Neutrophil (primary cell): Measurements from ENCODE around the gene MMP17.

Experiments
- H3K27ac ChIP-seq: fragments of 200-600 bp; sonication (generic); 2 replicates; pipeline ENCODE4 v1.5.1; 2016; ENCODE audit warnings: mild to moderate bottlenecking, moderate library complexity
- H3K27me3 ChIP-seq: fragments of 200-600 bp; sonication (generic); 2 replicates; pipeline ENCODE4 v1.6.0; 2016; ENCODE audit warnings: mild to moderate bottlenecking
- H3K36me3 ChIP-seq: fragments of 200-600 bp; sonication (generic); 2 replicates; pipeline ENCODE4 v1.5.1; 2017
- H3K4me1 ChIP-seq, 2 experiments: fragments of 200-600 bp in 1 of 2; sonication (generic) in 1 of 2; 1 replicate in 1 of 2; 2 replicates in 1 of 2; pipeline versions ENCODE4 v1.5.1 to v1.6.1; 2013 to 2016; ENCODE audit warnings: low read depth in 1 of 2, low read length in 1 of 2, mild to moderate bottlenecking in 1 of 2, moderate library complexity in 1 of 2; ENCODE audit not compliant: control insufficient read depth in 1 of 2, insufficient read depth in 1 of 2
- H3K4me3 ChIP-seq, 2 experiments: fragments of 200-600 bp in 1 of 2; sonication (generic) in 1 of 2; 1 replicate in 1 of 2; 2 replicates in 1 of 2; pipeline ENCODE4 v1.5.1; 2013 to 2016; ENCODE audit warnings: low read depth in 1 of 2, low read length in 1 of 2, mild to moderate bottlenecking in 1 of 2, moderate library complexity in 1 of 2
- H3K9me3 ChIP-seq: fragments of 200-600 bp; sonication (generic); 2 replicates; pipeline ENCODE4 v1.5.1; 2016
- TF ChIP-seq, protein P1 (sequence below): fragments of 200-600 bp; sonication (generic); IDR thresholded peaks from 2 replicates; pipeline ENCODE4 v1.5.1; 2016; ENCODE audit warnings: antibody characterized with exemption

MMP17 gene

GRCh38 chr12:131800594-131801135 is 27.5 kb upstream of the MMP17 start:
- TF ChIP-seq, protein P1, sequence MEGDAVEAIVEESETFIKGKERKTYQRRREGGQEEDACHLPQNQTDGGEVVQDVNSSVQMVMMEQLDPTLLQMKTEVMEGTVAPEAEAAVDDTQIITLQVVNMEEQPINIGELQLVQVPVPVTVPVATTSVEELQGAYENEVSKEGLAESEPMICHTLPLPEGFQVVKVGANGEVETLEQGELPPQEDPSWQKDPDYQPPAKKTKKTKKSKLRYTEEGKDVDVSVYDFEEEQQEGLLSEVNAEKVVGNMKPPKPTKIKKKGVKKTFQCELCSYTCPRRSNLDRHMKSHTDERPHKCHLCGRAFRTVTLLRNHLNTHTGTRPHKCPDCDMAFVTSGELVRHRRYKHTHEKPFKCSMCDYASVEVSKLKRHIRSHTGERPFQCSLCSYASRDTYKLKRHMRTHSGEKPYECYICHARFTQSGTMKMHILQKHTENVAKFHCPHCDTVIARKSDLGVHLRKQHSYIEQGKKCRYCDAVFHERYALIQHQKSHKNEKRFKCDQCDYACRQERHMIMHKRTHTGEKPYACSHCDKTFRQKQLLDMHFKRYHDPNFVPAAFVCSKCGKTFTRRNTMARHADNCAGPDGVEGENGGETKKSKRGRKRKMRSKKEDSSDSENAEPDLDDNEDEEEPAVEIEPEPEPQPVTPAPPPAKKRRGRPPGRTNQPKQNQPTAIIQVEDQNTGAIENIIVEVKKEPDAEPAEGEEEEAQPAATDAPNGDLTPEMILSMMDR = no peak

DNA sequence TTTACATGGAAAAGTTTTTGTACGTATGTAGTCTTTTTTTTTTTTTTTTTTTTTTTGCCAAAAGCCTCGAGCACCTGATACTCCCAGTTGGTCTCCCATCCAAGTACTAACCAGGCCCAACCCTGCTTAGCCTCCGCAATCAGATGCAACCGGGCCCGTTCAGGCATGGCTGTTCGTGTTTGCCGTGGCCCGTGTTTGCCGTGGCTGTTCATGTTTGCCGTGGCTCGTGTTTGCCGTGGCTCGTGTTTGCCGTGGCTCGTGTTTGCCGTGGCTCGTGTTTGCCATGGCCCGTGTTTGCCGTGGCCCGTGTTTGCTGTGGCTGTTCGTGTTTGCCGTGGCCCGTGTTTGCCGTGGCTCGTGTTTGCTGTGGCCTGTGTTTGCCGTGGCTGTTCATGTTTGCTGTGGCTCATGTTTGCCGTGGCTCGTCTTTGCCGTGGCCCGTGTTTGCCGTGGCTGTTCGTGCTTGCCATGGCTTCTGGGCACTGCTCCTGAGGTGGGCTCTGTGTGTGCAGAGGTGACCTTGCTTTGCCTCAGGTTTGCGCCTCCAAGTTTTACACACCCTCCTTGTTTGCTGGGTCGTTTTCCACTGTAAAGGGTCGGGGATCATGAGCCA is 26.8 kb upstream of the MMP17 start:
- no peak overlapping the region for H3K27ac ChIP-seq
- peaks cover 3 to 6% of the 10 kb centered on the region in 2 experiments for H3K4me1 ChIP-seq
- no peaks in the 10 kb centered on the region for H3K27me3 ChIP-seq
- no peak overlapping the region for H3K4me3 ChIP-seq
- H3K9me3 ChIP-seq = no peaks in the 10 kb centered on the region
- H3K36me3 ChIP-seq = peaks cover 56% of the 10 kb centered on the region
- TF ChIP-seq, protein P1 = no peak

More at GRCh38 chr12:131800594-131801135, 27.5 kb upstream of the MMP17 start:
- Histone ChIP-seq H3K4me1 (peaks cover 8 to 11% of the 10 kb centered on the region in 2 experiments), H3K4me3 (no peak overlapping the region), H3K9me3 (no peaks in the 10 kb centered on the region), H3K36me3 (peaks cover 56% of the 10 kb centered on the region), H3K27ac (no peak overlapping the region), H3K27me3 (no peaks in the 10 kb centered on the region)

- TF ChIP-seq, protein P1 = no peak
- Histone ChIP-seq H3K4me3 (no peak overlapping the region), H3K36me3 (peaks cover 33% of the 10 kb centered on the region), H3K4me1 (peaks cover 0 to 4% of the 10 kb centered on the region in 2 experiments), H3K9me3 (no peaks in the 10 kb centered on the region), H3K27me3 (no peaks in the 10 kb centered on the region), H3K27ac (no peak overlapping the region)
Observed at GRCh38 chr12:131803961-131804521, 24.2 kb upstream of the MMP17 start.

DNA sequence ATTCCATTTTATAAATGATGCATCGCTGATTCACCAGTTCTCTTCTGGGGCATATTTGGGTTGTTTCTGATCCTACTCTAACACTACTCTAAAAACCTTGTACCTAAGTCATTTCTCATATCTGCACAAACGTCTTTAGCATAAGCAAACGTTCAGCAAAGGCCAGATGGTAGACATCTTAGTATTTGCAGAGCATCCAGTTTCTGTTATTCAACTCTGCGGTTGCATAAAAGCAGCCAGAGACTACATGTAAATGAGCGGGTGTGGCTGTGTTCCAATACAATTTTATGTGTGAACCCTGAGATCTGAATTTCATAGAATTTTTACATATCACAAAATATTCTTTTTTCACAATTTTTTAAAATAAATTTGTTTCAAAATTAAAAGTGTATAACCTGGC is 22.8 kb upstream of the MMP17 start:
- H3K36me3 ChIP-seq = peaks cover 19% of the 10 kb centered on the region
- no peaks in the 10 kb centered on the region for H3K9me3 ChIP-seq
- H3K27me3 ChIP-seq = no peaks in the 10 kb centered on the region
- peaks cover 0 to 4% of the 10 kb centered on the region in 2 experiments for H3K4me1 ChIP-seq
- TF ChIP-seq, protein P1 = no peak
- H3K27ac ChIP-seq = no peak overlapping the region
- H3K4me3 ChIP-seq = no peak overlapping the region

DNA sequence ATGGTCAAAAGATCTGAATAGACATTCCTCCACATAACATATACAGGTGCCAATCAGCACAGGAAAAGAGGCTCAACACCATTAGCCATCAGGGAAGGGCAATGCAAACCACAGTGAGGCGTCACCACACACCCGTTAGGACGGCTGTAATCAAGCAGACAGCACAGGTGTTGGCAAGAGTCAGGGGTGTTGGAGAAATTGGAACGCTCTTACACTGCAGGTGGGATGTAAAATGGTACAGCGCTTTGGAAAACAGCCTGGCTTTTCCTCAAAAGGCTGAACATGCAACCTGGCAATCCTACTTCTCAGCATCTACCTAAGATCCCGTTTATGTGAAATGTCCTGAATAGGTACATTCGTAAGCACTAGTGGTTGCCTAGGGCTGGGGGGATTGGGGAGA is 21.5 kb upstream of the MMP17 start:
- TF ChIP-seq, protein P1 = no peak
- H3K27ac ChIP-seq = no peak overlapping the region
- H3K4me1 ChIP-seq = peaks cover 0 to 4% of the 10 kb centered on the region in 2 experiments

More for the DNA sequence above, 21.5 kb upstream of the MMP17 start:
- Histone ChIP-seq H3K36me3 (peaks cover 13% of the 10 kb centered on the region), H3K4me3 (no peak overlapping the region), H3K9me3 (no peaks in the 10 kb centered on the region), H3K27me3 (no peaks in the 10 kb centered on the region)
